Skeletal muscle tissue (tissue), 4 donors: Measurements from ENCODE around the gene CFAP99. TPM values are rescaled to one million over a fixed set of nuclear protein-coding genes. Genes with fewer than 3 reads are reported as not detected.

Experiments used
- H3K27ac ChIP-seq: one replicate; pipeline ENCODE4 v1.7.0; 2013; ENCODE audit warnings: mild to moderate bottlenecking, low read depth, low read length, inconsistent platforms
- H3K27me3 ChIP-seq, 3 donors: one replicate each; pipeline ENCODE4 v1.7.0; 2013; ENCODE audit warnings: low read length in 3 of 3; ENCODE audit not compliant: control insufficient read depth in 3 of 3, insufficient read depth in 3 of 3
- H3K36me3 ChIP-seq, 3 donors: one replicate each; pipeline ENCODE4 v1.7.0; 2013; ENCODE audit warnings: low read length in 3 of 3; ENCODE audit not compliant: control insufficient read depth in 3 of 3, insufficient read depth in 3 of 3
- H3K4me1 ChIP-seq, 3 donors: one replicate each; pipeline ENCODE4 v1.7.0; 2013; ENCODE audit warnings: low read length in 3 of 3, mild to moderate bottlenecking in 3 of 3; ENCODE audit not compliant: control insufficient read depth in 3 of 3, insufficient read depth in 3 of 3
- H3K4me3 ChIP-seq, 3 donors: one replicate each; pipeline ENCODE4 v1.7.0; 2013; ENCODE audit warnings: low read length in 3 of 3
- H3K9ac ChIP-seq, 3 donors: one replicate each; pipeline ENCODE4 v1.7.0; 2013; ENCODE audit warnings: low read length in 3 of 3, mild to moderate bottlenecking in 3 of 3, moderate library complexity in 2 of 3, low read depth in 1 of 3
- H3K9me3 ChIP-seq, 3 donors: one replicate each; pipeline ENCODE4 v1.7.0; 2013; ENCODE audit warnings: low read length in 3 of 3; ENCODE audit not compliant: control insufficient read depth in 3 of 3
- total RNA-seq: library from RNA; depleted of rRNA; stranded (reverse); fragments of >200 nt; gene quantifications from one replicate; pipeline ENCODE4 v1.2.3, GENCODE V29; 2014
- donor health status: Osteomylitis.

Gene CFAP99
- total RNA-seq, 1 donor from 2014 or later: not detected

GRCh38 chr4:2416564-2417225 is 2.1 kb upstream of the CFAP99 start:
- peaks cover 19 to 41% (median 33%) of the 10 kb centered on the region in 3 donors for H3K27me3 ChIP-seq
- no peaks in the 10 kb centered on the region for H3K9me3 ChIP-seq
- peak overlapping the region; percentile 54 to 67 (median 60) for H3K4me3 ChIP-seq
- peak overlapping the region; percentile 36 for H3K27ac ChIP-seq
- no peaks in the 10 kb centered on the region for H3K36me3 ChIP-seq
- H3K9ac ChIP-seq: peak overlapping the region in 2 of 3 donors; percentile 40 to 60
- H3K4me1 ChIP-seq: peaks cover 39 to 56% (median 46%) of the 10 kb centered on the region in 3 donors

- peaks cover 37 to 50% (median 45%) of the 10 kb centered on the region in 3 donors for H3K4me1 ChIP-seq
- H3K27me3 ChIP-seq: peaks cover 24 to 45% (median 35%) of the 10 kb centered on the region in 3 donors
- H3K4me3 ChIP-seq: peak overlapping the region; percentile 71 to 77 (median 73)
- no peak overlapping the region for H3K27ac ChIP-seq
- H3K9ac ChIP-seq: peak overlapping the region; percentile 45 to 68 (median 60)
- H3K36me3 ChIP-seq: no peaks in the 10 kb centered on the region
- H3K9me3 ChIP-seq: no peaks in the 10 kb centered on the region
Observed at GRCh38 chr4:2417226-2417764, 1.5 kb upstream of the CFAP99 start.

- Histone ChIP-seq H3K4me3 (peak within 1 kb of the TSS; percentile 72 to 78 (median 77)), H3K9ac (peak within 1 kb of the TSS; percentile 65 to 72 (median 68)), H3K27ac (no peak within 1 kb of the TSS), H3K4me1 (peaks cover 30 to 43% (median 38%) of the 10 kb centered on the region in 3 donors), H3K36me3 (no peaks in the 10 kb centered on the region), H3K9me3 (no peaks in the 10 kb centered on the region), H3K27me3 (peaks cover 28 to 51% (median 40%) of the 10 kb centered on the region in 3 donors)
Observed at GRCh38 chr4:2417765-2418649, 748 bp upstream of the CFAP99 start, which contains the start of gene ZFYVE28. ZFYVE28 (minus strand) TSS chr4:2418645; CDS start chr4:2418323, 322 bp downstream.

- H3K4me1 ChIP-seq: peaks cover 19 to 28% (median 24%) of the 10 kb centered on the region in 3 donors
- H3K4me3 ChIP-seq: peak overlapping the region in 1 of 3 donors; percentile 35
- no peaks in the 10 kb centered on the region for H3K9me3 ChIP-seq
- no peaks in the 10 kb centered on the region for H3K36me3 ChIP-seq
- no peak overlapping the region for H3K27ac ChIP-seq
- H3K9ac ChIP-seq: no peak overlapping the region
- H3K27me3 ChIP-seq: peaks cover 28 to 54% (median 40%) of the 10 kb centered on the region in 3 donors
Observed at GRCh38 chr4:2419814-2420213, 1.1 kb downstream of the CFAP99 start.

- H3K27ac ChIP-seq: no peak overlapping the region
- H3K36me3 ChIP-seq: no peaks in the 10 kb centered on the region
- H3K4me3 ChIP-seq: no peak overlapping the region
- H3K9me3 ChIP-seq: no peaks in the 10 kb centered on the region
- H3K9ac ChIP-seq: no peak overlapping the region
- peaks cover 24 to 45% (median 26%) of the 10 kb centered on the region in 3 donors for H3K27me3 ChIP-seq
- peaks cover 14 to 20% (median 20%) of the 10 kb centered on the region in 3 donors for H3K4me1 ChIP-seq
Observed at GRCh38 chr4:2421928-2422327, 3.2 kb downstream of the CFAP99 start.

- no peaks in the 10 kb centered on the region for H3K9me3 ChIP-seq
- H3K4me3 ChIP-seq: no peak overlapping the region
- H3K27me3 ChIP-seq: peaks cover 18 to 37% (median 24%) of the 10 kb centered on the region in 3 donors
- peaks cover 8 to 12% (median 11%) of the 10 kb centered on the region in 3 donors for H3K4me1 ChIP-seq
- H3K9ac ChIP-seq: no peak overlapping the region
- no peaks in the 10 kb centered on the region for H3K36me3 ChIP-seq
- H3K27ac ChIP-seq: no peak overlapping the region
Observed at GRCh38 chr4:2423066-2423465, 4.3 kb downstream of the CFAP99 start.

- peaks cover 8 to 12% (median 10%) of the 10 kb centered on the region in 3 donors for H3K4me1 ChIP-seq
- no peak overlapping the region for H3K4me3 ChIP-seq
- H3K36me3 ChIP-seq: no peaks in the 10 kb centered on the region
- no peak overlapping the region for H3K9ac ChIP-seq
- no peaks in the 10 kb centered on the region for H3K9me3 ChIP-seq
- peaks cover 18 to 36% (median 24%) of the 10 kb centered on the region in 3 donors for H3K27me3 ChIP-seq
- no peak overlapping the region for H3K27ac ChIP-seq
Observed at GRCh38 chr4:2423695-2424094, 4.9 kb downstream of the CFAP99 start.

GRCh38 chr4:2424581-2424980 is 5.8 kb downstream of the CFAP99 start:
- Histone ChIP-seq H3K27ac (no peak overlapping the region), H3K36me3 (no peaks in the 10 kb centered on the region), H3K4me3 (no peak overlapping the region), H3K9me3 (no peaks in the 10 kb centered on the region), H3K27me3 (peaks cover 18 to 32% (median 24%) of the 10 kb centered on the region in 3 donors), H3K4me1 (peaks cover under 1 to 3% (median 2%) of the 10 kb centered on the region in 3 donors), H3K9ac (no peak overlapping the region)

- Histone ChIP-seq H3K27ac (no peak overlapping the region), H3K36me3 (no peaks in the 10 kb centered on the region), H3K27me3 (peaks cover 11 to 22% (median 15%) of the 10 kb centered on the region in 3 donors), H3K9me3 (peaks cover 0 to 2% (median 0%) of the 10 kb centered on the region in 3 donors), H3K4me3 (no peak overlapping the region), H3K4me1 (peaks cover 0 to 2% (median 2%) of the 10 kb centered on the region in 3 donors), H3K9ac (no peak overlapping the region)
Observed at GRCh38 chr4:2425386-2426068, 6.8 kb downstream of the CFAP99 start.
